ENCODE measurements around the gene TOGARAM1.

The TOGARAM1 gene

GRCh38 chr14:44979740-44980356, 17.9 kb downstream of the TOGARAM1 start:
- Histone ChIP-seq H3K23ac (ENCODE audit: low read length) (no peak overlapping the region), H3K4me2 (ENCODE audit: low read length) (no peak overlapping the region), H3K4me3 (ENCODE audit: low read length) (no peak overlapping the region), H3K79me2 (ENCODE audit: control insufficient read depth, insufficient read depth, low read length) (peaks cover 4% of the 10 kb centered on the region), H2BK15ac (replicated peaks; ENCODE audit: low read depth) (no peak overlapping the region), H3K79me1 (ENCODE audit: low read length) (peaks cover 3% of the 10 kb centered on the region), H3K4ac (ENCODE audit: low read depth, low read length) (no peak overlapping the region), H2BK5ac (ENCODE audit: low read length) (no peak overlapping the region), H3K9ac (ENCODE audit: low read length) (no peak overlapping the region), H2BK120ac (ENCODE audit: low read depth, low read length) (no peak overlapping the region), H3K27ac (ENCODE audit: low read depth, low read length) (no peak overlapping the region), H3K27me3 (ENCODE audit: insufficient read depth, low read length, poor library complexity) (no peaks in the 10 kb centered on the region), H2AK5ac (ENCODE audit: low read length) (no peak overlapping the region), H3K56ac (ENCODE audit: low read length) (no peak overlapping the region), H3K4me1 (ENCODE audit: control insufficient read depth, low read depth, low read length) (no peaks in the 10 kb centered on the region), H4K8ac (ENCODE audit: low read depth, low read length) (no peak overlapping the region), H3K36me3 (ENCODE audit: control insufficient read depth, insufficient read depth, low read length) (no peaks in the 10 kb centered on the region), H4K5ac (ENCODE audit: low read length) (no peak overlapping the region), H3K18ac (ENCODE audit: low read length) (no peak overlapping the region)
- no peak for DNase-seq

- Histone ChIP-seq H3K56ac (ENCODE audit: low read length) (no peak overlapping the region), H3K9ac (ENCODE audit: low read length) (no peak overlapping the region), H3K27ac (ENCODE audit: low read depth, low read length) (no peak overlapping the region), H3K27me3 (ENCODE audit: insufficient read depth, low read length, poor library complexity) (no peaks in the 10 kb centered on the region), H3K23ac (ENCODE audit: low read length) (no peak overlapping the region), H2BK120ac (ENCODE audit: low read depth, low read length) (no peak overlapping the region), H4K8ac (ENCODE audit: low read depth, low read length) (no peak overlapping the region), H3K4me1 (ENCODE audit: control insufficient read depth, low read depth, low read length) (no peaks in the 10 kb centered on the region), H3K4ac (ENCODE audit: low read depth, low read length) (no peak overlapping the region), H2BK5ac (ENCODE audit: low read length) (no peak overlapping the region), H2BK15ac (replicated peaks; ENCODE audit: low read depth) (no peak overlapping the region), H3K4me3 (ENCODE audit: low read length) (no peak overlapping the region), H3K4me2 (ENCODE audit: low read length) (no peak overlapping the region), H4K5ac (ENCODE audit: low read length) (no peak overlapping the region), H3K79me2 (ENCODE audit: control insufficient read depth, insufficient read depth, low read length) (peaks cover 3% of the 10 kb centered on the region), H3K79me1 (ENCODE audit: low read length) (peaks cover 1% of the 10 kb centered on the region), H2AK5ac (ENCODE audit: low read length) (no peak overlapping the region), H3K18ac (ENCODE audit: low read length) (no peak overlapping the region), H3K36me3 (ENCODE audit: control insufficient read depth, insufficient read depth, low read length) (no peaks in the 10 kb centered on the region)
- no peak for DNase-seq
- no CpG with 5 or more reads among the region's 3 CpGs for WGBS (ENCODE audit: extremely low coverage, insufficient coverage, low lambda C conversion rate)
Measured at GRCh38 chr14:44981198-44981597, 19.2 kb downstream of the TOGARAM1 start.

GRCh38 chr14:44982594-44982993, 20.6 kb downstream of the TOGARAM1 start:
- Histone ChIP-seq H3K4me2 (ENCODE audit: low read length) (no peak overlapping the region), H3K4me3 (ENCODE audit: low read length) (no peak overlapping the region), H3K36me3 (ENCODE audit: control insufficient read depth, insufficient read depth, low read length) (no peaks in the 10 kb centered on the region), H2BK5ac (ENCODE audit: low read length) (no peak overlapping the region), H4K5ac (ENCODE audit: low read length) (no peak overlapping the region), H3K4me1 (ENCODE audit: control insufficient read depth, low read depth, low read length) (no peaks in the 10 kb centered on the region), H2BK120ac (ENCODE audit: low read depth, low read length) (no peak overlapping the region), H3K79me2 (ENCODE audit: control insufficient read depth, insufficient read depth, low read length) (peaks cover 2% of the 10 kb centered on the region), H3K27ac (ENCODE audit: low read depth, low read length) (no peak overlapping the region), H3K4ac (ENCODE audit: low read depth, low read length) (no peak overlapping the region), H2BK15ac (replicated peaks; ENCODE audit: low read depth) (no peak overlapping the region), H3K9ac (ENCODE audit: low read length) (no peak overlapping the region), H2AK5ac (ENCODE audit: low read length) (no peak overlapping the region), H3K27me3 (ENCODE audit: insufficient read depth, low read length, poor library complexity) (no peaks in the 10 kb centered on the region), H3K18ac (ENCODE audit: low read length) (no peak overlapping the region), H3K79me1 (ENCODE audit: low read length) (no peaks in the 10 kb centered on the region), H4K8ac (ENCODE audit: low read depth, low read length) (no peak overlapping the region), H3K23ac (ENCODE audit: low read length) (no peak overlapping the region), H3K56ac (ENCODE audit: low read length) (no peak overlapping the region)
- no CpG with 5 or more reads among the region's 2 CpGs for WGBS (ENCODE audit: extremely low coverage, insufficient coverage, low lambda C conversion rate)
- DNase-seq, result no peak

- Histone ChIP-seq H3K4me2 (ENCODE audit: low read length) (no peak overlapping the region), H4K8ac (ENCODE audit: low read depth, low read length) (no peak overlapping the region), H3K36me3 (ENCODE audit: control insufficient read depth, insufficient read depth, low read length) (no peaks in the 10 kb centered on the region), H2BK5ac (ENCODE audit: low read length) (no peak overlapping the region), H2BK120ac (ENCODE audit: low read depth, low read length) (no peak overlapping the region), H3K79me2 (ENCODE audit: control insufficient read depth, insufficient read depth, low read length) (peaks cover 2% of the 10 kb centered on the region), H3K4me3 (ENCODE audit: low read length) (no peak overlapping the region), H3K23ac (ENCODE audit: low read length) (no peak overlapping the region), H3K4ac (ENCODE audit: low read depth, low read length) (no peak overlapping the region), H3K4me1 (ENCODE audit: control insufficient read depth, low read depth, low read length) (no peaks in the 10 kb centered on the region), H3K56ac (ENCODE audit: low read length) (no peak overlapping the region), H4K5ac (ENCODE audit: low read length) (no peak overlapping the region), H3K9ac (ENCODE audit: low read length) (no peak overlapping the region), H3K18ac (ENCODE audit: low read length) (no peak overlapping the region), H2AK5ac (ENCODE audit: low read length) (no peak overlapping the region), H3K27ac (ENCODE audit: low read depth, low read length) (no peak overlapping the region), H3K79me1 (ENCODE audit: low read length) (no peaks in the 10 kb centered on the region), H2BK15ac (replicated peaks; ENCODE audit: low read depth) (no peak overlapping the region), H3K27me3 (ENCODE audit: insufficient read depth, low read length, poor library complexity) (no peaks in the 10 kb centered on the region)
- WGBS (ENCODE audit: extremely low coverage, insufficient coverage, low lambda C conversion rate), result no CpG with 5 or more reads among the region's 2 CpGs
- DNase-seq, result peak; percentile 72
Measured at GRCh38 chr14:44988694-44989093, 26.7 kb downstream of the TOGARAM1 start.

GRCh38 chr14:44989497-44990440, 27.8 kb downstream of the TOGARAM1 start:
- Histone ChIP-seq H3K23ac (ENCODE audit: low read length) (no peak overlapping the region), H4K5ac (ENCODE audit: low read length) (no peak overlapping the region), H3K36me3 (ENCODE audit: control insufficient read depth, insufficient read depth, low read length) (no peaks in the 10 kb centered on the region), H3K9ac (ENCODE audit: low read length) (no peak overlapping the region), H3K56ac (ENCODE audit: low read length) (no peak overlapping the region), H4K8ac (ENCODE audit: low read depth, low read length) (no peak overlapping the region), H2BK15ac (replicated peaks; ENCODE audit: low read depth) (no peak overlapping the region), H3K4me3 (ENCODE audit: low read length) (no peak overlapping the region), H3K79me2 (ENCODE audit: control insufficient read depth, insufficient read depth, low read length) (peaks cover 2% of the 10 kb centered on the region), H3K27me3 (ENCODE audit: insufficient read depth, low read length, poor library complexity) (no peaks in the 10 kb centered on the region), H3K79me1 (ENCODE audit: low read length) (no peaks in the 10 kb centered on the region), H2AK5ac (ENCODE audit: low read length) (no peak overlapping the region), H3K4me1 (ENCODE audit: control insufficient read depth, low read depth, low read length) (no peaks in the 10 kb centered on the region), H3K27ac (ENCODE audit: low read depth, low read length) (no peak overlapping the region), H3K4ac (ENCODE audit: low read depth, low read length) (no peak overlapping the region), H3K18ac (ENCODE audit: low read length) (no peak overlapping the region), H3K4me2 (ENCODE audit: low read length) (no peak overlapping the region), H2BK120ac (ENCODE audit: low read depth, low read length) (no peak overlapping the region), H2BK5ac (ENCODE audit: low read length) (no peak overlapping the region)
- no CpG with 5 or more reads among the region's 3 CpGs for WGBS (ENCODE audit: extremely low coverage, insufficient coverage, low lambda C conversion rate)
- peak; percentile 8 for DNase-seq

All from mesendoderm (in vitro differentiated cells).